ENCODE measurements around the gene OTP. TPM values are rescaled to one million over a fixed set of nuclear protein-coding genes. Genes with fewer than 3 reads are reported as not detected.
"Not testable (repeated sequence)": the region's sequence is repeated elsewhere in the genome, so short reads cannot be mapped to it uniquely, and the experiment has no call there.

Gene OTP
- total RNA-seq, 2 donors from 2014 or later: not detected

- intact Hi-C loops (cut with DNase I): no loop called here
- no peak for DNase-seq (ENCODE audit: low spot score)
These were observed 10.4 kb downstream of the OTP start for GRCh38 chr5:77627869-77628674.

- DNase-seq (ENCODE audit: low spot score): no peak
- intact Hi-C loops (cut with DNase I): loop anchor here in 1 of 2 donors (1.0 kb wide), 1 partner anchor 40 kb away; no protein-coding TSS in a partner anchor
These were observed 15.2 kb downstream of the OTP start for GRCh38 chr5:77623203-77623740.

- DNase-seq (ENCODE audit: low spot score): no peak
- intact Hi-C loops (cut with DNase I): no loop called here
These were observed 17.1 kb downstream of the OTP start for GRCh38 chr5:77621440-77621839.

- no peak for DNase-seq (ENCODE audit: low spot score)
- intact Hi-C loops (cut with DNase I): no loop called here
These were observed 18.1 kb downstream of the OTP start for GRCh38 chr5:77620405-77620804.

GRCh38 chr5:77616920-77617319, 21.6 kb downstream of the OTP start:
- intact Hi-C loops (cut with DNase I): no loop called here
- no peak for DNase-seq (ENCODE audit: low spot score)

- intact Hi-C loops (cut with DNase I); DNase-seq (ENCODE audit: low spot score): not testable (repeated sequence)
These were observed 29.6 kb downstream of the OTP start for GRCh38 chr5:77608927-77609326.

- intact Hi-C loops (cut with DNase I): no loop called here
- DNase-seq (ENCODE audit: low spot score): no peak
These were observed 31.2 kb downstream of the OTP start for GRCh38 chr5:77607324-77607723.

GRCh38 chr5:77606279-77606678, 32.2 kb downstream of the OTP start:
- DNase-seq (ENCODE audit: low spot score): no peak
- intact Hi-C loops (cut with DNase I): no loop called here

GRCh38 chr5:77599679-77600078, 38.8 kb downstream of the OTP start:
- no peak for DNase-seq (ENCODE audit: low spot score)
- intact Hi-C loops (cut with DNase I): no loop called here

- DNase-seq (ENCODE audit: low spot score): no peak
- intact Hi-C loops (cut with DNase I): no loop called here
These were observed 48.2 kb downstream of the OTP start for GRCh38 chr5:77590347-77590746.

- intact Hi-C loops (cut with DNase I): no loop called here
- no peak for DNase-seq (ENCODE audit: low spot score)
These were observed 50.3 kb downstream of the OTP start for GRCh38 chr5:77588175-77588574.

- intact Hi-C loops (cut with DNase I): no loop called here
- DNase-seq (ENCODE audit: low spot score): no peak
These were observed 52.4 kb downstream of the OTP start for GRCh38 chr5:77586101-77586500.

- intact Hi-C loops (cut with DNase I); DNase-seq (ENCODE audit: low spot score): not testable (repeated sequence)
These were observed 56.4 kb downstream of the OTP start for GRCh38 chr5:77582143-77582542.

Other genes with a start within 250 kb of the OTP start
- 10 to 100 TPM; 42.7 to 47.2 TPM for gene WDR41, start 146.4 kb downstream of the OTP start, total RNA-seq
- 100 to 1,000 TPM; 111 to 133 TPM for gene TBCA, start 137.6 kb upstream of the OTP start, total RNA-seq